ENCODE results near the gene HSPBP1. TPM values are rescaled to one million over a fixed set of nuclear protein-coding genes. Genes with fewer than 3 reads are reported as not detected.

The HSPBP1 gene
- total RNA-seq, 1 donor from 2014 or later = 67.3 TPM

GRCh38 chr19:55266404-55266803, 13.5 kb downstream of the HSPBP1 start:
- H3K4me3 ChIP-seq (ENCODE audit: low read depth, low read length) = no peak overlapping the region
- no peak for DNase-seq (ENCODE audit: low read depth)
- TF ChIP-seq CTCF (conservative IDR thresholded peaks at IDR 0.05; ENCODE audit: low read depth, low read length) = no peak

GRCh38 chr19:55265723-55266386, 14.1 kb downstream of the HSPBP1 start:
- DNase-seq (ENCODE audit: low read depth) = no peak
- no peak for TF ChIP-seq CTCF (conservative IDR thresholded peaks at IDR 0.05; ENCODE audit: low read depth, low read length)
- no peak overlapping the region for H3K4me3 ChIP-seq (ENCODE audit: low read depth, low read length)

- DNase-seq (ENCODE audit: low read depth) = no peak
- TF ChIP-seq CTCF (conservative IDR thresholded peaks at IDR 0.05; ENCODE audit: low read depth, low read length) = no peak
- no peak overlapping the region for H3K4me3 ChIP-seq (ENCODE audit: low read depth, low read length)
Observed at GRCh38 chr19:55265173-55265572, 14.7 kb downstream of the HSPBP1 start.

- TF ChIP-seq CTCF (conservative IDR thresholded peaks at IDR 0.05; ENCODE audit: low read depth, low read length) = no peak
- no peak overlapping the region for H3K4me3 ChIP-seq (ENCODE audit: low read depth, low read length)
- DNase-seq (ENCODE audit: low read depth) = no peak
Observed at GRCh38 chr19:55264531-55264930, 15.4 kb downstream of the HSPBP1 start.

GRCh38 chr19:55262359-55262758, 17.6 kb downstream of the HSPBP1 start:
- TF ChIP-seq CTCF (conservative IDR thresholded peaks at IDR 0.05; ENCODE audit: low read depth, low read length) = no peak
- H3K4me3 ChIP-seq (ENCODE audit: low read depth, low read length) = no peak overlapping the region
- DNase-seq (ENCODE audit: low read depth) = no peak

GRCh38 chr19:55261671-55262126, 18.2 kb downstream of the HSPBP1 start:
- H3K4me3 ChIP-seq (ENCODE audit: low read depth, low read length) = no peak overlapping the region
- DNase-seq (ENCODE audit: low read depth) = no peak
- no peak for TF ChIP-seq CTCF (conservative IDR thresholded peaks at IDR 0.05; ENCODE audit: low read depth, low read length)
